ENCODE results near the gene HEMK1. TPM values are rescaled to one million over a fixed set of nuclear protein-coding genes. Genes with fewer than 3 reads are reported as not detected.

HEMK1 gene
- total and polyA plus RNA-seq, 4 donors: 3.7 to 9.5 (median 8.9) TPM

GRCh38 chr3:50635066-50635465 is 65.7 kb downstream of the HEMK1 start:
- no peak for DNase-seq (ENCODE audit: low spot score)
- Histone ChIP-seq H3K36me3 (ENCODE audit: control insufficient read depth in 4 of 4, insufficient read depth in 3 of 4, low read depth in 1 of 4, low read length in 3 of 4) (peaks cover 0 to 4% (median 0%) of the 10 kb centered on the region in 4 donors), H3K27me3 (ENCODE audit: control insufficient read depth in 4 of 4, insufficient read depth in 4 of 4, low read length in 3 of 4) (no peaks in the 10 kb centered on the region), H3K27ac (ENCODE audit: low read depth in 1 of 2, low read length in 2 of 2) (no peak overlapping the region), H3K4me3 (ENCODE audit: low read depth in 1 of 3, low read length in 3 of 3) (no peak overlapping the region), H3K4me1 (ENCODE audit: control insufficient read depth in 4 of 4, insufficient read depth in 4 of 4, low read length in 3 of 4) (no peaks in the 10 kb centered on the region), H3K9ac (ENCODE audit: low read depth in 1 of 2, low read length in 2 of 2) (no peak overlapping the region), H3K9me3 (ENCODE audit: control insufficient read depth in 4 of 4, low read length in 3 of 4) (no peaks in the 10 kb centered on the region)
- TF ChIP-seq EGR1 (IDR thresholded peaks at IDR 0.05; ENCODE audit: low read depth in 2 of 2) (no peak), REST (IDR thresholded peaks at IDR 0.05) (no peak), RAD21 (IDR thresholded peaks at IDR 0.05) (no peak), TAF1 (conservative IDR thresholded peaks at IDR 0.05) (no peak), RXRA (IDR thresholded peaks at IDR 0.05) (no peak), JUND (IDR thresholded peaks at IDR 0.05) (no peak), HNF4G (IDR thresholded peaks at IDR 0.05) (no peak), FOXA2 (IDR thresholded peaks at IDR 0.05) (no peak), NR2F2 (IDR thresholded peaks at IDR 0.05) (no peak), SP1 (IDR thresholded peaks at IDR 0.05) (no peak), HNF4A (conservative IDR thresholded peaks at IDR 0.05) (no peak)
- TF ChIP-seq, protein P1, sequence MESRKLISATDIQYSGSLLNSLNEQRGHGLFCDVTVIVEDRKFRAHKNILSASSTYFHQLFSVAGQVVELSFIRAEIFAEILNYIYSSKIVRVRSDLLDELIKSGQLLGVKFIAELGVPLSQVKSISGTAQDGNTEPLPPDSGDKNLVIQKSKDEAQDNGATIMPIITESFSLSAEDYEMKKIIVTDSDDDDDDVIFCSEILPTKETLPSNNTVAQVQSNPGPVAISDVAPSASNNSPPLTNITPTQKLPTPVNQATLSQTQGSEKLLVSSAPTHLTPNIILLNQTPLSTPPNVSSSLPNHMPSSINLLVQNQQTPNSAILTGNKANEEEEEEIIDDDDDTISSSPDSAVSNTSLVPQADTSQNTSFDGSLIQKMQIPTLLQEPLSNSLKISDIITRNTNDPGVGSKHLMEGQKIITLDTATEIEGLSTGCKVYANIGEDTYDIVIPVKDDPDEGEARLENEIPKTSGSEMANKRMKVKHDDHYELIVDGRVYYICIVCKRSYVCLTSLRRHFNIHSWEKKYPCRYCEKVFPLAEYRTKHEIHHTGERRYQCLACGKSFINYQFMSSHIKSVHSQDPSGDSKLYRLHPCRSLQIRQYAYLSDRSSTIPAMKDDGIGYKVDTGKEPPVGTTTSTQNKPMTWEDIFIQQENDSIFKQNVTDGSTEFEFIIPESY (IDR thresholded peaks at IDR 0.05): no peak

GRCh38 chr3:50637011-50637410 is 67.7 kb downstream of the HEMK1 start:
- Histone ChIP-seq H3K9ac (ENCODE audit: low read depth in 1 of 2, low read length in 2 of 2) (no peak overlapping the region), H3K36me3 (ENCODE audit: control insufficient read depth in 4 of 4, insufficient read depth in 3 of 4, low read depth in 1 of 4, low read length in 3 of 4) (peaks cover 2 to 22% (median 3%) of the 10 kb centered on the region in 4 donors), H3K27me3 (ENCODE audit: control insufficient read depth in 4 of 4, insufficient read depth in 4 of 4, low read length in 3 of 4) (no peaks in the 10 kb centered on the region), H3K27ac (ENCODE audit: low read depth in 1 of 2, low read length in 2 of 2) (no peak overlapping the region), H3K4me3 (ENCODE audit: low read depth in 1 of 3, low read length in 3 of 3) (no peak overlapping the region), H3K9me3 (ENCODE audit: control insufficient read depth in 4 of 4, low read length in 3 of 4) (no peaks in the 10 kb centered on the region), H3K4me1 (ENCODE audit: control insufficient read depth in 4 of 4, insufficient read depth in 4 of 4, low read length in 3 of 4) (no peaks in the 10 kb centered on the region)
- no peak for DNase-seq (ENCODE audit: low spot score)
- TF ChIP-seq HNF4G (IDR thresholded peaks at IDR 0.05) (no peak), HNF4A (conservative IDR thresholded peaks at IDR 0.05) (no peak), SP1 (IDR thresholded peaks at IDR 0.05) (no peak), YY1 (IDR thresholded peaks at IDR 0.05) (no peak), REST (IDR thresholded peaks at IDR 0.05) (no peak), RAD21 (IDR thresholded peaks at IDR 0.05) (no peak), JUND (IDR thresholded peaks at IDR 0.05) (no peak), CTCF (IDR thresholded peaks at IDR 0.05; ENCODE audit: low read depth, low read length, missing input control) (no peak), GABPA (IDR thresholded peaks at IDR 0.05 in 1 of 2, conservative IDR thresholded peaks at IDR 0.05 in 1 of 2) (no peak), FOXA1 (IDR thresholded peaks at IDR 0.05) (no peak)
- TF ChIP-seq, protein P2, sequence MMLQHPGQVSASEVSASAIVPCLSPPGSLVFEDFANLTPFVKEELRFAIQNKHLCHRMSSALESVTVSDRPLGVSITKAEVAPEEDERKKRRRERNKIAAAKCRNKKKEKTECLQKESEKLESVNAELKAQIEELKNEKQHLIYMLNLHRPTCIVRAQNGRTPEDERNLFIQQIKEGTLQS (IDR thresholded peaks at IDR 0.05): no peak
- TF ChIP-seq, protein P1 (IDR thresholded peaks at IDR 0.05): no peak
- TF ChIP-seq, protein P3, sequence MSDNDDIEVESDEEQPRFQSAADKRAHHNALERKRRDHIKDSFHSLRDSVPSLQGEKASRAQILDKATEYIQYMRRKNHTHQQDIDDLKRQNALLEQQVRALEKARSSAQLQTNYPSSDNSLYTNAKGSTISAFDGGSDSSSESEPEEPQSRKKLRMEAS (IDR thresholded peaks at IDR 0.05): no peak
- WGBS: 91% methylated on average over 4 of the region's 4 CpGs

Data from liver (tissue), 9 donors.